ENCODE measurements around the gene ACACA. TPM values are rescaled to one million over a fixed set of nuclear protein-coding genes. Genes with fewer than 3 reads are reported as not detected.

ACACA gene
- total RNA-seq, 1 donor from 2014 or later: 145 TPM

DNA sequence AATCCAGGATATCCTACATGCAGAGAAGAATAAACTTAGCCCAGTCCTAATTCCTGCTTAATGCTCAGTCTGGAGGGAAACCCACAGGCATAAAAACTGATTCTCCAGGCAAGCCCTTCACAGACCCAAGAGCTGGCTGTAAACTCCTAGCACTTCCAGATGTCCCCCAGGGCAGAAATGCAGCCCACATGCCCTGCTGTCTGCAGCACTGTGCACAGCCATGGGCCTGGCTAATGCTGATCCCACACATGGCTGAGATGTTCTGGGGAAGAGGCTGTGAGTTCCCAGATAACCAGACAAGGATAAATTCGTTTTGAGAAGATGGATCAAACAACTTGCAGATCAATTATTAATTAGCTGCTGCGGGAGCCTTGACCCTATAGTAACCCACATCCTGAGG, 309.5 kb downstream of the ACACA start:
- no peak for TF ChIP-seq CTCF (IDR thresholded peaks at IDR 0.05; ENCODE audit: partially characterized antibody, unreplicated experiment)
- no peak for DNase-seq
- no peak overlapping the region for H3K27ac Mint-ChIP-seq (ENCODE audit: unreplicated experiment)
- H3K9me3 Mint-ChIP-seq (ENCODE audit: unreplicated experiment): peaks cover 4% of the 10 kb centered on the region
- H3K36me3 Mint-ChIP-seq (ENCODE audit: unreplicated experiment): peaks cover 6% of the 10 kb centered on the region
- H3K27me3 Mint-ChIP-seq (ENCODE audit: unreplicated experiment): no peaks in the 10 kb centered on the region
- H3K4me1 Mint-ChIP-seq (ENCODE audit: low read depth, unreplicated experiment): peaks cover 23% of the 10 kb centered on the region
- H3K4me3 Mint-ChIP-seq (ENCODE audit: unreplicated experiment): no peak overlapping the region

- Mint-ChIP-seq H3K9me3 (ENCODE audit: unreplicated experiment) (peaks cover 4% of the 10 kb centered on the region), H3K36me3 (ENCODE audit: unreplicated experiment) (peaks cover 6% of the 10 kb centered on the region), H3K4me1 (ENCODE audit: low read depth, unreplicated experiment) (peaks cover 25% of the 10 kb centered on the region), H3K4me3 (ENCODE audit: unreplicated experiment) (no peak overlapping the region), H3K27me3 (ENCODE audit: unreplicated experiment) (no peaks in the 10 kb centered on the region), H3K27ac (ENCODE audit: unreplicated experiment) (no peak overlapping the region)
- DNase-seq: no peak
- no peak for TF ChIP-seq CTCF (IDR thresholded peaks at IDR 0.05; ENCODE audit: partially characterized antibody, unreplicated experiment)
Observed at GRCh38 chr17:37096071-37096470, 310.6 kb downstream of the ACACA start.

DNA sequence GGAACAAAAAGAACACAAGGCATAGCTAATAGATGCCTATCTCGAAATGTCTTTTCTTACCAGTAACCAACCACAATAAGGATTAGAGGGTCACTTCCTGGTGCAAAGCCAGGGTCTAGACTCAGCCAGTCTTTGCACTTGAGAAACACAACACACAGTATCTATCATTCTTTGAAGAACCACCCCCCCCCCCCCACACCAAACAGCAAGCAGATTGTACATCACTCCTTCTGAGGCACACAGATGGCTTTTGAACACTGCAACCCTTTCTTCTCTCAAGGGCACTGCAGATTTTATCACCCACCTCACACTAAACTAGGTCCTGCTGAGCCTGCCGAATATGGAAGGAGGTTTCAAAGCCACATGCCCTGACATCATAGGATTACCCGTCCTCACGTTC, 312.2 kb downstream of the ACACA start:
- Mint-ChIP-seq H3K4me3 (ENCODE audit: unreplicated experiment) (no peak overlapping the region), H3K27me3 (ENCODE audit: unreplicated experiment) (no peaks in the 10 kb centered on the region), H3K9me3 (ENCODE audit: unreplicated experiment) (peaks cover 6% of the 10 kb centered on the region), H3K36me3 (ENCODE audit: unreplicated experiment) (peaks cover 6% of the 10 kb centered on the region), H3K27ac (ENCODE audit: unreplicated experiment) (no peak overlapping the region), H3K4me1 (ENCODE audit: low read depth, unreplicated experiment) (peaks cover 30% of the 10 kb centered on the region)
- no peak for TF ChIP-seq CTCF (IDR thresholded peaks at IDR 0.05; ENCODE audit: partially characterized antibody, unreplicated experiment)
- no peak for DNase-seq

GRCh38 chr17:37092701-37093100, 313.9 kb downstream of the ACACA start:
- no peak for DNase-seq
- Mint-ChIP-seq H3K36me3 (ENCODE audit: unreplicated experiment) (peaks cover 6% of the 10 kb centered on the region), H3K27ac (ENCODE audit: unreplicated experiment) (no peak overlapping the region), H3K4me1 (ENCODE audit: low read depth, unreplicated experiment) (peaks cover 15% of the 10 kb centered on the region), H3K4me3 (ENCODE audit: unreplicated experiment) (no peak overlapping the region), H3K27me3 (ENCODE audit: unreplicated experiment) (no peaks in the 10 kb centered on the region), H3K9me3 (ENCODE audit: unreplicated experiment) (peaks cover 2% of the 10 kb centered on the region)
- no peak for TF ChIP-seq CTCF (IDR thresholded peaks at IDR 0.05; ENCODE audit: partially characterized antibody, unreplicated experiment)

GRCh38 chr17:37092071-37092470, 314.6 kb downstream of the ACACA start:
- DNase-seq: no peak
- Mint-ChIP-seq H3K4me3 (ENCODE audit: unreplicated experiment) (no peak overlapping the region), H3K27me3 (ENCODE audit: unreplicated experiment) (no peaks in the 10 kb centered on the region), H3K9me3 (ENCODE audit: unreplicated experiment) (peaks cover 2% of the 10 kb centered on the region), H3K27ac (ENCODE audit: unreplicated experiment) (no peak overlapping the region), H3K36me3 (ENCODE audit: unreplicated experiment) (peaks cover 6% of the 10 kb centered on the region), H3K4me1 (ENCODE audit: low read depth, unreplicated experiment) (peaks cover 14% of the 10 kb centered on the region)
- TF ChIP-seq CTCF (IDR thresholded peaks at IDR 0.05; ENCODE audit: partially characterized antibody, unreplicated experiment): no peak
